GM18873 (cell line): Measurements from ENCODE around the gene PSMB7.

Source experiments
- ATAC-seq: cut with Tn5 transposase; IDR thresholded peaks from one replicate; pipeline ENCODE4 v1.9.1; 2021; ENCODE audit warnings: mild to moderate bottlenecking, moderate library complexity, moderate number of reproducible peaks; ENCODE audit not compliant: unreplicated experiment, low FRiP score

PSMB7 gene

DNA sequence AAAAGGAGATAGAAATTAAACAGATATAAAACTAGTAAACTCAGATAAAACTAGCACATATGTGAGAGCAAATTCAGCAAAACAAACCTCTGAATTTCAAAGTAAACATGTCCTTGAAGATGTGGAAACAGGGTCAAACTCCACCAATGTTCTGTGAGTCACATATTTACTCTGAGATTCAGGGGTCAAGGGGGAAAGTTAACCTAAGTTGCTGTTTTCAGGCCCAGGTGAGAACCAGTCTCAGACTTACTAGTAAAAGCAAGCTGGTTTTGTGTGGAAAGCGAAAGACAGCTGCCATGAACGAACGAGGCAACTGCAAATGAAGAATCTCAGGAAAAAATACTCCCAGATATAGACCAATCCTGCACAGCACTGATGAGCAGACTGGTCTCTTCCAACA, 29.0 kb downstream of the PSMB7 start:
- no peak for ATAC-seq

DNA sequence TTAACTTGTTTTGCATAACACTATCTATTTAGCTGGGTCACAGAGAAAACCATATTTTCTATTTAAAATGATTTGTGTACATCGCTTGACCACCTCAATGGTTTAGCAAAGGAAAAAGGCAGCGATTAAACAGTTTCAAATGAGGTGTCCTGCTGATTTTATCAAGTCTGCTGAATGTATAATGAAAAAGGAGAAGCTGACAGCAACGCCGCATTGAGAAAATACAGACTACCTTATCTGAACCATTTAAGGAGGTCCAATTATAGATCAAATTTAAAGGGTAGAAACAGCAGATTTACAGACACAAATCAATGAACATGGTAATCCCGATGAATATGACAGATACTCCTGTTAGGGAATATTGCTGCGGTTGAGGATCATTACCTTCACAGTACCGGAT, 29.6 kb downstream of the PSMB7 start:
- no peak for ATAC-seq

DNA sequence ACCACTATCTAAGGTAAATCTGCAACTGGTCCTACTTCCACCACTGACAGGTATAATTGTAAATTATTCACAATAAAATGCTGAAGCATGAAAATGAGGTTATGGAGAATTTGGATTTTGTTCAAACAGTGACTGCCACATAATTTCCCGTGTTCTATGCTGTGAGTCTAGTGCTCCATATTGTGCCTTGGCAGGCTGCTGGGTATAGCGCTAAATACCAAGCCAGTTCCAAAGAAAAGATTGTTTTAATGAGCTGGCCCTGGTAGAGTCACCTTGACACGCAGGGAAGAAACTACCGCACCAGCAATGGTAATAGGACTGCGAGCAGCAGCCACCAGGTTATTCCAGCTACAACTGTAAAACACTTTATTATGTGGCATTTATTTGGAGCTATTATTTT, 30.4 kb downstream of the PSMB7 start:
- no peak for ATAC-seq

DNA sequence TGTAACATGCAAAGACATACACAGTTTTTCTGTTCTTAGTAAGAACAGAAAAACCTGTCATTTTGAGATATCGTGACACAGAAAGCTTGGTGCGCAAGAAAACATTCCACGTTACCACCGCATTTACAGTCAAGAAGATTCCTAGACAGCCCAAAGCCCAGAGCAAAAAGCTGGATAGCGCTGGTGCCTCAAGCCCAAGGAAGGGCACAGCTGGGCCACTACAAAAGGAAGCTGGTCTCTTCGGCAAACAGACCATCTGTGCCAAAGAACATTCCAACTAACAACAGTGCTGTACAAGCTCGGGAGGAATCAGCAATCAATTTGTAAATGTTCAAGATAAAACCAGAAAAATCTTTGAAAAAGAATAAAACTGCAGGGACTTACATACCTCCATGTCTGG, 31.0 kb downstream of the PSMB7 start:
- ATAC-seq, result no peak

DNA sequence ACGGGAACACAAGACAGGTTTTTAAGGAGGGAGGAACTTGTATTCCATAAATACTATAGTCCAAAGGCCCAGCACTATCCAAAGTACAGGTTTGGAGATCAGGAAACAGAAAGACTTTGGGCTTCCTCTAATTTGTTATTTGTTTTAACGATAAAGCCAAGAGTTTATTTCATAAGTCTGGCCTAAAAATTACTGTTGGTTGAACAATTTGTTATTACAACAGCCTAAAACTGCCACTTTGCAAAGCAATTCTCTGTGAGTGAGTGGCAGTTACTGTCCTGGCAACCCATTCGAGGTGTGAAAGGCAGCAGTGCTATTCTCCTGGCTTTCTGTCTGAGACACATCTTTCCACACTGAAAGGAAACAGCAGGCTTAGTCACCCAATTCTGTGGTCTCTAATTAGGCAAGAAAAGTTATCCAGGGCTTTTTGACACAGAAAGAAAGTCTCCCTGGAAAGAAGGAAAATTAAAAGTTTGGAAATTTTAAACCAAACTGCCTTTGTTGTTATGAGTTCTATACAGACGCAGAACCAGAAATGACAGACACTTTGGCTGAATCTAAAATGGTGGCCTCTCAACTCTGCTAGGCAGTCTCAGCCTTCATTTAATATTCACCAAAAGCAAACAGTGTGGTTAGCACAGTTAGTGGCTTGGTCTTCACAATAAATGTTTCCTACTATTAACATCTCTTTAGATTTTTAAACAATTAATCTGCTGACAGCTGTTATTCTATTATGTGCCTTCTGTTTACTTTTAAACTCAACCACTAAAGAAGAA, 33.9 kb downstream of the PSMB7 start:
- ATAC-seq, result no peak

DNA sequence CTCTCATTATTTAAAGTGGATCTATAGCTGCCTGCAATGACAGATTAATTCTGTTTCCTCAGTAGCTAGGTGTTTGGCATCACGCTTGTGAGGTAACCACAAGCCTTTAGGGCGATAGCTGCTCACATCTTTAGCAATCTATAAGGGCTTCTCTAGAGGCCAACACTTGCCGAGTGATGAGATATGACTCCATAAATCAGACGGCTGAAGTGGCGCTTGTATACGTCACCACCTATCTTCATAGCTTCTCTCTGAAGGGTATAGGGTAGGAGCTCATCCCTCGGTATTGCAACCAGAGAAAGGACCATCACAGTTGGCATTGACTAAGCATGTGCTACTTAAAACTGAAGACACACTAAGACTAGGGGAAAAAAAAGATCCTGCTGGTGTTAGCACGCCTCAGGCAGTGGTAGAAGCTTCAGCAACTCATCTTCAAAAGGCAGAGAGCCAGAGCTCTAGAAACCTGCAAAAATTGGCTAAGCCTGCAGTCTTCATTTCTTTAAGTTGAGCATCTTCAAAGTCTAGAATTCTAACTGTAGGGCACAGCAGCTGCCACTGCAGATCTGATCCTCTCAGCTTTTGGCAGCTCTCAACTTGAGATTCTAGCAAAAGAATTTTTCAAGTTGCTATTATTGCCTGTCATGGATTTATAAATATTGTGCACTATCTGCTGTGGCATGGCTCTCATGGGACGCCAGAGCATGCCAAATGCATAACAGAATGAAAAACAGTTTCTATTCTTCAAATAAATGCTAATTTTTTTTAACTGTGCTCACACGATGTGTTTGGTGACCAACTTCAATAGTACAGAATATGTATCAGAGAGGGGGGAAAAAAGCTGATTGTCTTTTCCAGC, 37.5 kb downstream of the PSMB7 start:
- no peak for ATAC-seq

DNA sequence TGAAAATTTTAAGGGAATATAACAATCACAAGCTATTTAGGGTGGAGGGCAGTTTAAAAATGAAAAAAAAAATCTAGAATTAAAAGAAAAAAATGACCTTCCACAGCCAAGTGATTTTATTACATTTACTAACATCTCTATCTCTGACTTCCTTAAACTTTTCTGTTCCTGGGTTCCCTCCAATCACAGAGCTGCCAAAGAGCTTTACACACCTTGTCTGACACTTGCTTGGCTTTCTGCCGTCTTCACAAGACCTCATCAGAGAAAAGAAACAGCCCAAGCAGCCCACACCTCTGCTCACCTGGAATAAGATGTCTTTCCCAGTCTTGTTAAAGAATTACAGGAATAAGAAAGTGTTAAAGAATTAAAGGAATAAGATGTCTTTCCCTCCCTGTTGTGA, 38.9 kb downstream of the PSMB7 start:
- ATAC-seq, result no peak

DNA sequence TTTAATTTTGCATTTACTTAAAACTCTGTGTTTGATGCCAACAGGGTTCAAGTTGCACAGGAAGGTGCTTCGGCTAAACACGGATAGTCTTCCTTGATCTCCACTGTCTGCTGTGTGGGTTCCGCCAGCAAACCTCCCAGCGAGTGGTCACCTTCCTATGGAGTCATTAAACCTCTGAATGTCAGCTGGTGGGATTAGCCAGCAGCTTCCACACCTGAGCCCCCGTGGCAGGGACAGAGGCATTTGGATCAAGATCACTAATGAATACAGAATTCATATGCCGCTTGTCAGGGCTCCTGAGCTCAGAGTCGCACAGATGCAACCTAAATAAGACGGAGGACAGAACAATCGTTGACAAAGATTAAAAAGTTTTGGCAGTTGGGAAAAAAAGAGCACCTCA, 39.5 kb downstream of the PSMB7 start:
- no peak for ATAC-seq

DNA sequence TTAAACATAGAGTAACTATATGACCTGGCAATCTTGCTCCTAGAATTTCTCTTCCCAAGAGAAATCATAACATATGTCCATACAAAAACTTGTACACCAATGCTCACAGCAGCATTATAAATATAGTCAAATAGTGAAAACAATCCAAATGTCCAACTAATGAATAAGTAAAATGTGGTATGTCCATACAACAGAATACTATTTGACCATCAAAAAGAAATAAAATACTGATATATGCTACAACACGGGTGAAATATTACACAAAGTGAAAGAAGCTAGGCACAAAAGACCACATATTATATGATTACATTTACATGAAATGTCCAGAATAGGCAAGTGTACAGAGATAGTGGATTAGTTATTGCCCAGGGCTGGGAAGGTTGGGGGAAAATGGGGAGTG, 41.4 kb downstream of the PSMB7 start:
- no peak for ATAC-seq

DNA sequence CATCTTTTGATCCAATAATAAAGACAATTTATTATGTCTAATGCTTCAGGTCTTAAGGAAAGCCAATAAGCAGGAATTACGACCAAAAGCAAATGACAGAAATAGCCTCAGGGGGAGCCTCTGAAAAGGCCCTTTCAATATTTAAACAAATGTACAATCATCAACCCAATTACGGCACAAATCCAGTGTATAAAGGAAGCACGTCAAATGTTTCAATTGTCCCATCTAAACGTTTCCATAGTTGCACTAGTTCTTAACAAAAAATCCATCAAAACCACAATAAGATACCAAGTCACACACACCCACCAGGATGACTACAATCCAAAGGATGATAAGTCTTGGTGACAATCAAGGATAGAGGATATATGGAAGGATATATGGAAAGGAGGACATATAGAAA, 41.9 kb downstream of the PSMB7 start:
- no peak for ATAC-seq

DNA sequence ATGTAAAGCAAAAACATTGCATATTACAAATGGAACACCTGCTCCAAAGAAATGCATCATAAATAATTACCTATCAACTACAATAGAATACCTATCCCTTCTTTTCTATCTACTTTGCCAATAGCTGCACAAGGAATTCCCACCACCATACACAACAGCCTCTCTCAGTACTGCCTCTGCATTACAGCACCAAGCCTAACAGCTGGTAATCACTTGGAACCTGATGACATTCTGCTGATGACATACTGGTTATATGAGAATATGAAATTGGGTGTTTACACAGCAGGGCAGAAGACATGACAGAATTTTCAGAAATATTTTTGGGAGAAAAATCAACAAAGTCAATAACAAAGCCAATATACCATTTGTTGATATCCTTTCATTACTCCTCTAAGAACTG, 43.2 kb downstream of the PSMB7 start:
- ATAC-seq, result no peak

DNA sequence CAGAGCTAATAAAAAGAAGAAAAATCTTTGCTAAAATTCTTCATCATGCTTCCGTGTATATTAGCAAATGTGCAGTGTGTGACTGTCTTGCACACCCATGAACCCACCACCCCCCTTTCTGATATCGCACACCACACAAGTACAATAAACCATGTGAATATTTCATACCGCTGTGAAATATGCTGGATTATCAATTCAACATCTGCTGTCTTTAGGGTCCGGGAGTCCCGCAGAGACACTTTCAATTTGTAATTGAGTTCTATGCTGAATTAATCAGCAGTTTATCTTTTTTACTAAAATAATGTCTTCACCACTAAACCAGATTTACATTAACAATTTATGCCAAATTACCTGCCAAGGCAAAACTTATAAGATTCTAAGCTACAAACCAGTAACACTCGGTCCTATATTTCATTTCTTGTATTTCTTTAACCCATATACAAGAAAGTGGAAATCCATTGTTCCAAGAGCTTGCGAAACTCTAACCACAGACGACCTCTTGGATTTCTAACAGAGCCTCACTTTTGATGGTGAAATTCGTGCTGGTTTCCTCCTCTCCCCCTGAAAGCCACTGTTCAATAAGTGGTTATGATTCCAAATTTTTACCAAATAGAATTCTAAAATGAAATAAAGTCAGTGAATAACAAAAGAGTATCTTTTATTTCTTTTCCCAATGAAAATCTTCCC, 44.2 kb downstream of the PSMB7 start:
- ATAC-seq, result no peak

DNA sequence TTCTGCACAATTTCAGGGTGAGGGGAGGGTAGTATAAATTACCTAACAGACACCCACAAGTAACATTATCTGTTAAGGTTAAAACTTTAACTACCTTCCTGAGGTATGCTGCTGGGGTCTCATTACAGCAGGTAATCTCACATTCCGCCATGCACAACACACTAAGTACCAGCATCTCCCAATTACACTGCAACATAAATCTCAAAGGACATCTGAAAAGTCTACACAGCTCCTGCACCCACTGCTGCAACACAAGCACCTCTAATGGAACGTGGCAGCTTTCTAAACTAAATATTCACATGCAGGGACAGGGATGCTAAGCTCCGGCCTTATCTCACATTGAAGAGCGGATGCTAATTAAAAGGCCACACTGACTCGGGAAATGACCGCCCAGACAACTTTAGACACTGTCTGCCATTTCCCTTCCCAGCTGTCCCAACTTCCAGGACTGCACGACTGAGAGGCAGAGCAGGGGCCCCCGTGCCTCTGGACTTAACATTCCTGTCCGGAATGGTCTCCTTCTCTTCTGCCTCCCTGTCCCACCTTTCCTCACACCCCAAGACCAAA, 45.9 kb downstream of the PSMB7 start:
- no peak for ATAC-seq

DNA sequence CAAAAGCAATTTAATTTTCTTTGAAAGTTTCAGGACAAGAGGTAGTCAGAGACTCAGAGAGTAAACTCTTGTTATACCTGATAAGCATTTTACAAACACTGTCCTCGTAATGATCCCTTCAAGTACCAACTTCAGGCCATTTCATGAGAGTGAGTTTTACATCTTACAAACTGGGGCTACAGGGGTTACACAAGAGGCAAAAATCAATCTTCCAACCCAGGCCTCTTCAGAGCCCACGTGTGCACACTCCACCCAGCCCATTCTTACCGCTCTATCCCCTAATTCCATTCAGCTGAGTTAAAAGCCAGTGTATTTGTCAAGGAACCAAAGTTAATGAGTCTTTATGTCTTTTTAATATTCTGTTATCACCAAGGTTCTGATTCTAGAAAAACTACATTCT, 46.5 kb downstream of the PSMB7 start:
- no peak for ATAC-seq

DNA sequence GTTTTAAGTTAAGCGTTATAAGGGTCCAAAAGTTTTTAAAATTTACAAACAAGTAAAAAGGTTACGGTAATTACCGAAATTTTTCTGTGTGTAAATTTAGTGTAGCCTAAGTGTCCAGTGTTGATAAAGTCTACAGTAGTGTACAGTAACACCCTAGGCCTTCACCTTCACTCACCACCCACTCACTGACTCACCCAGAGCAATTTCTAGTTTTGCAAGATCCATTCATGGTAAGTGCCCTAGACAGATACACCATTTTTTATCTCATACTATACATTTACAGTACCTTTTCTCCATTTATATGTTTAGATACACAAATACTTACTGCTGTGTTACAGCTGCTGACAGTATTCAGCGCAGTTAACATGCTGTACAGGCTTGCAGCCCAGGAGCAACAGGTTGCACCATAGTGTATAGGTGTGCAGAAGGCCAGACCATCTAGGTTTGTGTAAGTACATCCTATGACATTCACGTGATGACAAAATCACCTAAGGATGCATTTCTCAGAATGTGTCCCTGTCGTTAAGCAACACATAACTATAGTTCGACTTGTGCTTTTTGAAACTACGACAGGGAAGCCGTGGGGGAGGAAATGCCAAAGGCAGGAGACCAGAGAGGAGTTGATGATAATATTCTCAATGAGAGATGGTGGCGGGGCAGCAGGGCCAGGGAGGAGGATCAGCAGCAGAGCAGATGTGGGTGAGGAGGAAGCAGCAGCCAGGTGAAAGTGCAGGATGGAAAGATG, 48.6 kb downstream of the PSMB7 start:
- no peak for ATAC-seq

DNA sequence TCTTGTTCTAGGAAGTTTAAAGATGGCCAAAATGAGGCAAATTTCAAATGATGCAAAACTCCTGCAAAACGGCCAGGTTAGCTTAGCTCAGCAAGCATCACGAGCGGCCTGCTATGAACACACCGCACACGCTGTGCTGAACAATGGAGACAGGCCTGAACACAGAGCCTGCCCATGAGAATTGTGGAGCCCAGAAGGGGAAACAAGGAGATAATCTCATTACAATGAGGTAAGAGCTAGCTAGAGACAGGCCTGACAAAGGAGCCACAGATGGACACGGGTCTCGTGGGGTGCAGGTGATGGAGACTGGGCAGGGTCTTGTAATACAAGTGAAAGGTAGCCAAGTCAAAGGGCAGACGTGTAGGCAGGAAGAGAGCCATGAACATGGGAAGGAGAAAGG, 50.2 kb downstream of the PSMB7 start:
- ATAC-seq, result no peak

DNA sequence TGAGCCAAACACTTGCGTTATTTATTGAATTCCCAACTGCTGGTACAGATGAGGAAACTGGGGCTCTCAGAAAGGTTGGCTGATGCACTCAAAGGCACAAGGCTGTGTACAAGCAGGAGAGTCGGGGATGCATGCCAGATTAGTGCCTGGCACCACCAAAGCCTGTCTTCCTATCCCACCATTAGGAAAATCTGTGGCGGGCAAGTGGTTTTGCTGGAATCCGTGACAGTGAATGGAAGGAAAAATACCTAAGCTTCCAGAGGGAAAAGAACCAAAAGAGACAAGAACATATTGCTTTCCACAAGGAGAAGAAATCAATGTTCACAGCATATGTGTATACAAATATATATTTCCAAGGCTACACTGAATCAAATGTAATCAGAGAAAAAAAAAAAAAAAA, 51.1 kb downstream of the PSMB7 start:
- ATAC-seq, result no peak

DNA sequence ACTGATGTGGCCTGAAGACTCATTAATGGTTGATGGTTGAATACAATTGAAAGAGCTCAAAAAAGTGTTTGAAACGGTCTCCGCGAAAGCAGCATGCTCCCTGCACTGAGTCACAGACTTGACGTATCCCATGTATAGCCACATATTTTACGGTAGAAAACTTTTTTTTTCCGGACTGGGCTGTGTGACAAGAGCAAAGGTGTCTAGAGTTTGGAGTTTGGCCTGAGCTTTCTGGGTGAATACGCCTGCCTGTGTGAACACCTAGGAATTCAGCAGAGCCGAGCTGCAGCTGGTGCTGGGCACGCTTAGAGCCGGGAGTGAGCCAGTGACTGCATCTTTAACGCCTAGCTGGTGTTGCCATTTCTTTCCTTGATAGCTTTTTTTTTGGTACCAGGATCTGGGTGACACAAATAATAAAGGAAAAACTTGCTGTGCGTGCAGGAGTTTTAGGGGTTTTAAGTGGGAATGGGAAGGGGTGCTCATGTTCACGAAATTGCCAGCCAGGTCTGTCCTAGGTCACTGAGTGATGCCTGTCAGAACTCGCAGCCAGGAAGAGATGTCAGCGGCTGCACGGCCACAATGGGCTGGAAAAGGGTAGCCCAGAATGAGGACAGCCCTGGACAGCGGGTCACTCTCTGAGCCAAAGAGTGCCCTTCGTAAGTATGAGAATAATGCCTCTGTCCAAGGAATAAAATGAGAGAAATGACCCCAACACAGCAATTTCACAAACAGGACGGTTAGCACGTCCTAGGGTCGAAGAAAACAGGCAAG, 51.7 kb downstream of the PSMB7 start:
- no peak for ATAC-seq

DNA sequence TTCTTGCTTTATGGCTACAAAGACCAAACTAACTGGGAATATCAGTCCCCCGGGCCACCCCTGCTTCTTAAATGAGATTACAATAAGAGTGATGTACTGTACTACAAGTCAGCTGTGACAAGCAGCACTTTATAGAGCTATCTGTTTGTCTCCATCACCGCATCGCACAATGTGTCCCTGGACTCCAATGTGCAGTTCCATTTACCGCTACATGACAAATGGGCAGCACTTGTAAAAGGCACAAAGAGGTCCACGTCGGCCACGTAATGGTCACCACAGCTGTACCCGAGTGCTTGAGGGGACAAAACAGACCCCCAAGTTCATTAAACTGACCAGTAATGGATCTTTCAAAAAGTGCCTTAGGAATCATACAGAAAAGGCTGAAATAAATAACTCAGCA, 54.1 kb downstream of the PSMB7 start:
- ATAC-seq, result no peak
